Bronchial epithelial cell (primary cell): Measurements from ENCODE around the gene GGCT. TPM values are rescaled to one million over a fixed set of nuclear protein-coding genes. Genes with fewer than 3 reads are reported as not detected.

Source experiments
- DNase-seq: peaks from one replicate; pipeline ENCODE4 v3.0.0-alpha.2; 2010; ENCODE audit warnings: low read depth
- FAIRE-seq: peaks from 2 replicates; lab custom pipeline; 2011; peaks lifted over from hg19 to GRCh38; lab: Jason Lieb, UNC
- H3K27me3 ChIP-seq: 2 replicates; pipeline ENCODE4 v1.5.1; 2011; ENCODE audit warnings: low read length; ENCODE audit not compliant: control insufficient read depth, insufficient read depth
- H3K36me3 ChIP-seq: 2 replicates; pipeline ENCODE4 v1.5.1; 2011; ENCODE audit warnings: low read length; ENCODE audit not compliant: control insufficient read depth, insufficient read depth
- H3K4me3 ChIP-seq: 2 replicates; pipeline ENCODE4 v1.5.1; 2011; ENCODE audit warnings: mild to moderate bottlenecking, low read depth, low read length, control low read depth
- CTCF ChIP-seq: IDR thresholded peaks from 2 replicates; pipeline ENCODE4 v1.5.1; 2011; ENCODE audit warnings: mild to moderate bottlenecking, moderate library complexity, low read length, control low read depth, inconsistent platforms; ENCODE audit not compliant: insufficient read depth, severe bottlenecking
- total RNA-seq: library from RNA; depleted of rRNA; stranded (reverse); fragments of >200 nt; gene quantifications from 2 replicates; pipeline ENCODE4 v1.2.1, GENCODE V29; 2014

GGCT gene
- total RNA-seq, 1 donor from 2014 or later, result 57.9 TPM

- H3K4me3 ChIP-seq, result no peak overlapping the region
- FAIRE-seq (no peak), DNase-seq (peak; percentile 99)
- TF ChIP-seq CTCF, result peak; percentile 52
- H3K36me3 ChIP-seq, result no peaks in the 10 kb centered on the region
- H3K27me3 ChIP-seq, result no peaks in the 10 kb centered on the region
Measured at GRCh38 chr7:30469303-30469702, 35.3 kb downstream of the GGCT start.

GRCh38 chr7:30468791-30469190, 35.8 kb downstream of the GGCT start:
- H3K27me3 ChIP-seq, result no peaks in the 10 kb centered on the region
- DNase-seq, result peak; percentile 76
- no peak for FAIRE-seq
- H3K36me3 ChIP-seq, result no peaks in the 10 kb centered on the region
- H3K4me3 ChIP-seq, result no peak overlapping the region
- no peak for TF ChIP-seq CTCF

- Histone ChIP-seq H3K27me3 (no peaks in the 10 kb centered on the region), H3K4me3 (no peak overlapping the region), H3K36me3 (no peaks in the 10 kb centered on the region)
- no peak for FAIRE-seq
- TF ChIP-seq CTCF, result no peak
- DNase-seq, result no peak
Measured at GRCh38 chr7:30468041-30468440, 36.6 kb downstream of the GGCT start.

GRCh38 chr7:30467271-30467670, 37.4 kb downstream of the GGCT start:
- no peak for FAIRE-seq
- Histone ChIP-seq H3K27me3 (no peaks in the 10 kb centered on the region), H3K4me3 (no peak overlapping the region), H3K36me3 (no peaks in the 10 kb centered on the region)
- TF ChIP-seq CTCF, result no peak
- no peak for DNase-seq

GRCh38 chr7:30466266-30466665, 38.4 kb downstream of the GGCT start:
- H3K4me3 ChIP-seq, result no peak overlapping the region
- no peak for FAIRE-seq
- no peaks in the 10 kb centered on the region for H3K36me3 ChIP-seq

More at GRCh38 chr7:30466266-30466665, 38.4 kb downstream of the GGCT start:
- peak; percentile 7 for DNase-seq
- H3K27me3 ChIP-seq, result no peaks in the 10 kb centered on the region
- TF ChIP-seq CTCF, result no peak
